A673 (cell line): ENCODE measurements around the gene LDB3. TPM values are rescaled to one million over a fixed set of nuclear protein-coding genes. Genes with fewer than 3 reads are reported as not detected.

Source experiments
- BruUV-seq: library from RNA; stranded (reverse); fragments of 400-500 nt; replicated peaks from 2 replicates; lab custom pipeline; 2021; lab: Mats Ljungman, UMichigan
- CTCF ChIA-PET: fragments of 300-600 bp; sonication (Branson Sonifier 250); formaldehyde crosslinking; loops from one replicate; lab custom pipeline; 2022; ENCODE audit warnings: antibody characterized with exemption; lab: Charles Lee
- POLR2A ChIA-PET: fragments of 300-600 bp; sonication (Branson Sonifier 250); formaldehyde crosslinking; loops from one replicate; lab custom pipeline; 2022; ENCODE audit warnings: antibody characterized with exemption; ENCODE audit not compliant: low non-redundant PET; lab: Charles Lee
- DNase-seq: peaks from one replicate; pipeline ENCODE4 v3.0.0-alpha.2; 2015; ENCODE audit warnings: low spot score
- H3K27ac ChIP-seq: fragments of 200-600 bp; sonication (generic); 2 replicates; pipeline ENCODE4 v1.5.1; 2016; ENCODE audit warnings: mixed run types, low read depth, mild to moderate bottlenecking, mixed read lengths, antibody characterized with exemption, low read length; ENCODE audit not compliant: poor library complexity, severe bottlenecking
- H3K27me3 ChIP-seq: fragments of 200-600 bp; sonication (generic); replicated peaks from 2 replicates; pipeline ENCODE4 v1.6.1; 2017; ENCODE audit warnings: mixed run types, low read depth, mild to moderate bottlenecking, mixed read lengths, antibody characterized with exemption, low read length; ENCODE audit not compliant: insufficient read depth, poor library complexity
- H3K36me3 ChIP-seq: fragments of 200-600 bp; sonication (generic); 2 replicates; pipeline ENCODE4 v1.6.1; 2016; ENCODE audit warnings: mixed run types, mild to moderate bottlenecking, mixed read lengths, antibody characterized with exemption, low read length; ENCODE audit not compliant: insufficient read depth, poor library complexity, severe bottlenecking
- H3K4me1 ChIP-seq: fragments of 200-600 bp; sonication (generic); 2 replicates; pipeline ENCODE4 v1.6.1; 2017; ENCODE audit warnings: mixed run types, mild to moderate bottlenecking, mixed read lengths, antibody characterized with exemption, low read length; ENCODE audit not compliant: insufficient read depth, poor library complexity, severe bottlenecking
- H3K4me3 ChIP-seq: fragments of 200-600 bp; sonication (generic); 2 replicates; pipeline ENCODE4 v1.5.1; 2016; ENCODE audit warnings: low read depth, mixed run types, mild to moderate bottlenecking, mixed read lengths, low read length; ENCODE audit not compliant: poor library complexity, severe bottlenecking
- H3K9me3 ChIP-seq: fragments of 200-600 bp; sonication (generic); 2 replicates; pipeline ENCODE4 v1.6.1; 2016; ENCODE audit warnings: mixed run types, low read depth, mild to moderate bottlenecking, mixed read lengths, antibody characterized with exemption, low read length; ENCODE audit not compliant: poor library complexity, severe bottlenecking
- CTCF ChIP-seq: fragments of 300-800, 200-600 bp; sonication (generic); conservative IDR thresholded peaks from 2 replicates; pipeline ENCODE4 v1.5.1; 2017; ENCODE audit warnings: low read depth, mild to moderate bottlenecking, antibody characterized with exemption, low read length, moderate library complexity, mixed read lengths
- EZH2 ChIP-seq: fragments of 200-600 bp; sonication (generic); IDR thresholded peaks from 2 replicates; pipeline ENCODE4 v1.6.1; 2017; ENCODE audit warnings: borderline replicate concordance, low read depth, mild to moderate bottlenecking, mixed read lengths, antibody characterized with exemption, low read length; ENCODE audit not compliant: poor library complexity, severe bottlenecking
- intact Hi-C: fragments of 100-400 bp; cut with micrococcal nuclease; formaldehyde crosslinking; loops from one replicate; pipeline ENCODE4 v1.10.0; 2022; ENCODE audit not compliant: unreplicated experiment
- total RNA-seq: library from RNA; stranded (reverse); gene quantifications from 2 replicates; pipeline ENCODE4 v1.2.3, GENCODE V29; 2021

LDB3 gene
- total RNA-seq, 1 experiment from 2014 or later: 0.34 TPM

GRCh38 chr10:86703176-86703575 is 34.9 kb downstream of the LDB3 start:
- H3K27ac ChIP-seq: no peak overlapping the region
- H3K9me3 ChIP-seq: no peaks in the 10 kb centered on the region
- DNase-seq: no peak
- TF ChIP-seq EZH2 (no peak), CTCF (no peak)
- POLR2A ChIA-PET: no interaction called here
- H3K27me3 ChIP-seq: no peaks in the 10 kb centered on the region
- intact Hi-C loops: no loop called here
- H3K4me1 ChIP-seq: no peaks in the 10 kb centered on the region
- BruUV-seq: no TSS peak
- no peak overlapping the region for H3K4me3 ChIP-seq
- CTCF ChIA-PET: no interaction called here
- no peaks in the 10 kb centered on the region for H3K36me3 ChIP-seq

GRCh38 chr10:86705139-86705538 is 36.8 kb downstream of the LDB3 start:
- Histone ChIP-seq H3K4me1 (peaks cover 4% of the 10 kb centered on the region), H3K4me3 (no peak overlapping the region), H3K9me3 (no peaks in the 10 kb centered on the region), H3K36me3 (no peaks in the 10 kb centered on the region), H3K27ac (no peak overlapping the region), H3K27me3 (no peaks in the 10 kb centered on the region)
- no peak for DNase-seq
- ChIA-PET CTCF (no interaction called here), POLR2A (no interaction called here)
- intact Hi-C loops: no loop called here
- TF ChIP-seq CTCF (no peak), EZH2 (no peak)
- no TSS peak for BruUV-seq

DNA sequence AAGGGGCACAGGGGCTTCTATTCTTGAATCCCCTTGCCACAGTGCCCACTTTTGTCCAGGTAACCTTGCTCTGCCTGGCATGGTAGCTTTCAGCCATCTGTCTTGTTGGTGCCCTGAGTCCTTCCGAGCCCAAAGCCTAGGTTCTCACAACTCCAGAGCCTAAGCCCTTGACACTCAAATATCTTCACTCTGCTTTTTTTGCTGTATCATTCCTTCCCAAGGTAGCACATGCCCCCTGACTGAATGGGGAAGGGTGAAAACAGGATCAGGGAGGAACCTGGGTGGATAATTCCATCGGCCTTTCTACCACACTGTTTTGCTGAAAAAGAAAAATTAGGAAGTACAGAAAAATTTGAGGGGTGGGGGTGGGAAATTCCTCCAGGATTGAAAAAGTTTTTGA is 37.6 kb downstream of the LDB3 start:
- no peak for TF ChIP-seq CTCF
- TF ChIP-seq EZH2: no peak
- H3K27ac ChIP-seq: no peak overlapping the region
- BruUV-seq: no TSS peak
- ChIA-PET CTCF (interaction anchor here (0.8 kb wide), 1 partner anchor 234 kb away, joined by 5 read pairs; no protein-coding TSS in a partner anchor), POLR2A (no interaction called here)
- H3K36me3 ChIP-seq: no peaks in the 10 kb centered on the region
- peaks cover 9% of the 10 kb centered on the region for H3K4me1 ChIP-seq
- DNase-seq: no peak
- H3K27me3 ChIP-seq: no peaks in the 10 kb centered on the region
- H3K4me3 ChIP-seq: no peak overlapping the region
- intact Hi-C loops: no loop called here
- no peaks in the 10 kb centered on the region for H3K9me3 ChIP-seq
